A549 (cell line): Measurements from ENCODE around the gene KPNA3.

ENCODE experiments used
- BCL3 ChIP-seq: fragments of >200 bp; sonication (Bioruptor Twin); formaldehyde crosslinking; IDR thresholded peaks from 3 replicates; pipeline ENCODE4 v1.6.1; 2016
- CTCF ChIP-seq: fragments of >200 bp; sonication (Bioruptor Twin); formaldehyde crosslinking; IDR thresholded peaks from 3 replicates; pipeline ENCODE4 v1.5.1; 2016
- ELK1 ChIP-seq: fragments of 150-350 bp; IDR thresholded peaks from 2 replicates; pipeline ENCODE4 v1.6.1; 2014; ENCODE audit warnings: low read depth, mild to moderate bottlenecking, low read length
- EP300 ChIP-seq, 2 experiments: fragments of >200 bp; sonication (Bioruptor Twin); formaldehyde crosslinking; IDR thresholded peaks; 2 replicates in 1 of 2; 3 replicates in 1 of 2; pipeline ENCODE4 v1.6.1; 2016 to 2017
- HOXA7 ChIP-seq: fragments of 250-450 bp; sonication (Bioruptor Pico); IDR thresholded peaks from 2 replicates; pipeline ENCODE4 v1.5.0; 2020; ENCODE audit warnings: mild to moderate bottlenecking, moderate library complexity
- KDM5A ChIP-seq: fragments of 200-600 bp; sonication (generic); IDR thresholded peaks from 2 replicates; pipeline ENCODE4 v1.6.1; 2016; ENCODE audit warnings: antibody characterized with exemption, mild to moderate bottlenecking
- NPAS2 ChIP-seq: fragments of 250-450 bp; sonication (Bioruptor Pico); IDR thresholded peaks from 2 replicates; pipeline ENCODE4 v1.8.0; 2022; ENCODE audit warnings: mild to moderate bottlenecking, moderate library complexity, borderline replicate concordance
- REST ChIP-seq: fragments of 200-600 bp; sonication (generic); IDR thresholded peaks from 2 replicates; pipeline ENCODE4 v1.6.1; 2016; ENCODE audit warnings: antibody characterized with exemption, mild to moderate bottlenecking, moderate library complexity
- ZFP36 ChIP-seq: fragments of 450-650 bp; IDR thresholded peaks from 2 replicates; pipeline ENCODE4 v1.6.1; 2014; ENCODE audit warnings: borderline replicate concordance; ENCODE audit not compliant: partially characterized antibody

GRCh38 chr13:49653478-49653877 is 139.0 kb downstream of the KPNA3 start:
- TF ChIP-seq CTCF = no peak
- no peak for TF ChIP-seq EP300 (IDR thresholded peaks at IDR 0.05)
- TF ChIP-seq BCL3 = no peak
- no peak for TF ChIP-seq ZFP36
- TF ChIP-seq HOXA7 = no peak
- no peak for TF ChIP-seq REST
- no peak for TF ChIP-seq NPAS2 (CRISPR knock-in tag)
- TF ChIP-seq KDM5A = no peak
- no peak for TF ChIP-seq ELK1
